K562 (cell line): ENCODE measurements around the gene EXOC2. TPM values are rescaled to one million over a fixed set of nuclear protein-coding genes. Genes with fewer than 3 reads are reported as not detected.

ENCODE experiments used
- ATAC-seq: fragments of 200-7000 bp; cut with Tn5 transposase; 3 replicates; pipeline ENCODE4 v1.9.1; 2020; ENCODE audit warnings: moderate library complexity
- BruUV-seq: library from RNA; stranded (reverse); fragments of 400-500 nt; replicated peaks from 2 replicates; lab custom pipeline; 2021; lab: Mats Ljungman, UMichigan
- CTCF ChIA-PET: fragments of 300-600 bp; formaldehyde crosslinking; extraction: SDS; loops from one replicate; lab custom pipeline; 2021; ENCODE audit warnings: low intra/inter-chr PET ratio; lab: Yijun Ruan, JAX
- POLR2A ChIA-PET: fragments of 300-600, 350-650 bp; sonication (Branson Sonifier 250); formaldehyde crosslinking; extraction: SDS; loops from one replicate; lab custom pipeline; 2021; ENCODE audit warnings: antibody characterized with exemption, inconsistent platforms; lab: Yijun Ruan, JAX
- DNase-seq, 4 experiments: peaks; one replicate each; pipeline versions ENCODE4 v3.0.0 to v3.0.0-alpha.2; 2011 to 2018; ENCODE audit warnings: low spot score in 3 of 4, mixed read lengths in 3 of 4; ENCODE audit errors: extremely low read depth in 1 of 4
- FAIRE-seq: peaks from 2 replicates; lab custom pipeline; 2011; peaks lifted over from hg19 to GRCh38; lab: Jason Lieb, UNC
- H2AFZ ChIP-seq: 2 replicates; pipeline ENCODE4 v1.6.0; 2011; ENCODE audit warnings: low read depth, low read length, control low read depth, inconsistent platforms
- H3K27ac ChIP-seq: fragments of 200-600 bp; 3 replicates; pipeline ENCODE4 v1.8.0; 2011; ENCODE audit warnings: low read depth, mild to moderate bottlenecking, control low read depth, inconsistent platforms, low read length, moderate library complexity, mixed read lengths; ENCODE audit errors: extremely low read depth
- H3K27me3 ChIP-seq, 2 experiments: fragments of 300-600 bp in 1 of 2; 2 replicates in 1 of 2; 3 replicates in 1 of 2; pipeline versions ENCODE4 v1.6.0 to v1.8.0; 2011; ENCODE audit warnings: inconsistent platforms in 2 of 2, low read length in 2 of 2, mild to moderate bottlenecking in 1 of 2, mixed read lengths in 1 of 2, moderate library complexity in 1 of 2; ENCODE audit not compliant: control insufficient read depth in 2 of 2, insufficient read depth in 2 of 2
- H3K36me3 ChIP-seq: fragments of 300-600 bp; 3 replicates; pipeline ENCODE4 v1.8.0; 2011; ENCODE audit warnings: mild to moderate bottlenecking, low read length, inconsistent platforms; ENCODE audit not compliant: control insufficient read depth, insufficient read depth
- H3K4me1 ChIP-seq, 2 experiments: fragments of 200-600 bp in 1 of 2; replicated peaks in 1 of 2; 2 replicates in 1 of 2; 3 replicates in 1 of 2; pipeline versions ENCODE4 v1.5.1 to v1.8.0; 2011; ENCODE audit warnings: inconsistent platforms in 2 of 2, low read length in 2 of 2, mild to moderate bottlenecking in 1 of 2, mixed read lengths in 1 of 2, moderate library complexity in 1 of 2; ENCODE audit not compliant: control insufficient read depth in 2 of 2, insufficient read depth in 2 of 2
- H3K4me2 ChIP-seq: 2 replicates; pipeline ENCODE4 v1.6.1; 2011; ENCODE audit warnings: low read length, control low read depth, inconsistent platforms, mixed read lengths; ENCODE audit not compliant: insufficient read depth
- H3K4me3 ChIP-seq: fragments of 200-600 bp; sonication (generic), shearing (Covaris generic); 2 replicates; pipeline ENCODE4 v1.5.1; 2016; ENCODE audit warnings: control low read depth, inconsistent platforms
- H3K79me2 ChIP-seq: fragments of 200-600 bp; 3 replicates; pipeline ENCODE4 v1.8.0; 2011; ENCODE audit warnings: low read length, inconsistent platforms; ENCODE audit not compliant: control insufficient read depth, insufficient read depth
- H3K9ac ChIP-seq, 2 experiments: 2 replicates each; pipeline versions ENCODE4 v1.6.0 to v1.6.1; 2011; ENCODE audit warnings: low read depth in 2 of 2, low read length in 2 of 2, control low read depth in 1 of 2, inconsistent platforms in 1 of 2, mild to moderate bottlenecking in 1 of 2, mixed read lengths in 1 of 2; ENCODE audit not compliant: insufficient read depth in 1 of 2
- H3K9me1 ChIP-seq: one replicate; pipeline ENCODE4 v1.6.0; 2011; ENCODE audit warnings: inconsistent platforms, mild to moderate bottlenecking, low read length, moderate library complexity; ENCODE audit not compliant: control insufficient read depth, insufficient read depth
- H3K9me3 ChIP-seq: replicated peaks from 2 replicates; pipeline ENCODE4 v1.5.1; 2011; ENCODE audit warnings: low read depth, low read length, inconsistent platforms; ENCODE audit not compliant: control insufficient read depth, insufficient read depth
- H4K20me1 ChIP-seq: replicated peaks from 2 replicates; pipeline ENCODE4 v1.6.1; 2011; ENCODE audit warnings: low read length, inconsistent platforms, mixed read lengths; ENCODE audit not compliant: control insufficient read depth, insufficient read depth
- L3MBTL2 ChIP-seq: fragments of 450-650 bp; IDR thresholded peaks from 2 replicates; pipeline ENCODE4 v1.6.1; 2016; ENCODE audit warnings: mild to moderate bottlenecking, moderate library complexity
- ZNF282 ChIP-seq: sonication (generic); formaldehyde crosslinking; IDR thresholded peaks from 2 replicates; pipeline ENCODE4 v1.8.1; 2023; ENCODE audit warnings: missing genetic modification reagents
- ZNF407 ChIP-seq: fragments of 450-650 bp; IDR thresholded peaks from 2 replicates; pipeline ENCODE4 v1.6.1; 2016; ENCODE audit warnings: low read depth
- WGBS: fragments of 100-300 bp; shearing (Covaris generic); methylation state at CpG from one replicate; pipeline ENCODE4 v1.1.6; 2016; ENCODE audit warnings: low coverage, mixed read lengths; ENCODE audit not compliant: insufficient coverage; ENCODE audit errors: missing lambda C conversion rate; 5-methylcytosine and 5-hydroxymethylcytosine counted together
- in situ Hi-C: fragments of 300-500 bp; cut with MboI; formaldehyde crosslinking; loops from 4 replicates; pipeline ENCODE4 v1.15.0; 2018; ENCODE audit warnings: inconsistent platforms, mixed read lengths
- intact Hi-C: fragments of 100-400 bp; cut with micrococcal nuclease; formaldehyde crosslinking; loops from 2 replicates; pipeline ENCODE4 v1.14.2; 2022
- polyA plus RNA-seq, 8 experiments: library from polyadenylated mRNA; depleted of rRNA in 4 of 8; stranded (reverse) in 5 of 8; unstranded in 3 of 8; fragments of >200 nt; fragmentation: Nextera tagmentation in 2 of 8; fragmentation: Illumina TruSeq in 1 of 8; extraction: Ambion mirVana in 2 of 8; extraction: Trizol in 1 of 8; gene quantifications; 2 replicates each; pipeline versions ENCODE4 v1.2.1 to v1.2.3, GENCODE V29; 2011 to 2014; ENCODE audit warnings: inconsistent platforms in 1 of 8, missing spikeins in 1 of 8
- total RNA-seq, 7 experiments: library from RNA; depleted of rRNA in 6 of 7; stranded (reverse); fragments of >200 nt in 6 of 7; fragmentation: Illumina TruSeq in 2 of 7; extraction: Trizol in 2 of 7; gene quantifications; 2 replicates each; pipeline versions ENCODE4 v1.2.1 to v1.2.3, GENCODE V29; 2011 to 2021; ENCODE audit warnings: low replicate concordance in 1 of 7
- TF ChIP-seq, protein P1 (sequence below): fragments of 450-650 bp; formaldehyde crosslinking; IDR thresholded peaks from 2 replicates; pipeline ENCODE4 v1.4.0; 2020; ENCODE audit warnings: mild to moderate bottlenecking, mixed read lengths
- TF ChIP-seq, protein P2 (sequence below): sonication (generic); formaldehyde crosslinking; IDR thresholded peaks from 2 replicates; pipeline ENCODE4 v1.8.0; 2022; ENCODE audit warnings: missing genetic modification reagents, mild to moderate bottlenecking, borderline replicate concordance

The EXOC2 gene
- total and polyA plus RNA-seq, 9 of the 15 experiments (the other 6 are each of a cell fraction or from before 2014, with no cell fraction given): 12.2 to 30.2 (median 24.2) TPM

GRCh38 chr6:658244-658643 lies 34.7 kb downstream of the EXOC2 start (continued):
- TF ChIP-seq ZNF407 (no peak), L3MBTL2 (peak; percentile 26; the same call in 1 of the 2 replicates)

DNA sequence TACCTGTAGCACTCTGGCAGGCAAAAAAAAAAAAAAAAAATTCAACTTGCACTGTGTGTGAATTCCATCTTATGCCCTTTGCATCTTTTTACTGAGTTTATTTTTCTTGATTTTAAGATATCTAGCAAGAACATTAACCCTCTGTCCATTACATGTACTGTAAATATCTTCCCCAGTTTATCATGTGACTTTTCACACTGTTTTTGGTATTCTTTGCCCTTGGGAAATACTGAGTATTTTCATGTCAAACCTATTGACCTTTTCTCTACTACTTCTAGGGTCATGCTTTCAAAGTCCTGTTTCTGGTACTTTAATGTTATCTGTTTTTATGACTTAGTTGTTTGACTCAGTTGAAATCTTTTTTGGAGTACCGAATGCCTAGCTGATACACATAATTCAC lies 35.2 kb downstream of the EXOC2 start:
- Histone ChIP-seq H3K27ac (no peak overlapping the region; the same call in 2 of the 3 replicates), H3K4me1 (peaks cover 23 to 26% of the 10 kb centered on the region in 2 experiments), H4K20me1 (no peaks in the 10 kb centered on the region; the same call in 1 of the 2 replicates), H3K79me2 (peaks cover 32% of the 10 kb centered on the region), H2AFZ (no peak overlapping the region), H3K4me3 (no peak overlapping the region), H3K9me1 (no peaks in the 10 kb centered on the region), H3K9ac (no peak overlapping the region), H3K4me2 (no peak overlapping the region), H3K9me3 (no peaks in the 10 kb centered on the region), H3K27me3 (no peaks in the 10 kb centered on the region), H3K36me3 (peaks cover 6% of the 10 kb centered on the region; the same call in 1 of the 3 replicates)
- ChIA-PET POLR2A (no interaction called here), CTCF (no interaction called here)
- no peak for FAIRE-seq
- no TSS peak for BruUV-seq
- no peak for ATAC-seq
- DNase-seq: no peak
- intact Hi-C loops (loop anchor here (2.0 to 5.0 kb wide), 2 partner anchors 53 to 65 kb away; no protein-coding TSS in a partner anchor), in situ Hi-C loops (no loop called here)
- TF ChIP-seq, protein P1, sequence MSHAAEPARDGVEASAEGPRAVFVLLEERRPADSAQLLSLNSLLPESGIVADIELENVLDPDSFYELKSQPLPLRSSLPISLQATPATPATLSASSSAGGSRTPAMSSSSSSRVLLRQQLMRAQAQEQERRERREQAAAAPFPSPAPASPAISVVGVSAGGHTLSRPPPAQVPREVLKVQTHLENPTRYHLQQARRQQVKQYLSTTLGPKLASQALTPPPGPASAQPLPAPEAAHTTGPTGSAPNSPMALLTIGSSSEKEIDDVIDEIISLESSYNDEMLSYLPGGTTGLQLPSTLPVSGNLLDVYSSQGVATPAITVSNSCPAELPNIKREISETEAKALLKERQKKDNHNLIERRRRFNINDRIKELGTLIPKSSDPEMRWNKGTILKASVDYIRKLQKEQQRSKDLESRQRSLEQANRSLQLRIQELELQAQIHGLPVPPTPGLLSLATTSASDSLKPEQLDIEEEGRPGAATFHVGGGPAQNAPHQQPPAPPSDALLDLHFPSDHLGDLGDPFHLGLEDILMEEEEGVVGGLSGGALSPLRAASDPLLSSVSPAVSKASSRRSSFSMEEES (CRISPR knock-in tag): peak; percentile 72
- TF ChIP-seq ZNF282 (CRISPR knock-in tag): no peak
- TF ChIP-seq, protein P2, sequence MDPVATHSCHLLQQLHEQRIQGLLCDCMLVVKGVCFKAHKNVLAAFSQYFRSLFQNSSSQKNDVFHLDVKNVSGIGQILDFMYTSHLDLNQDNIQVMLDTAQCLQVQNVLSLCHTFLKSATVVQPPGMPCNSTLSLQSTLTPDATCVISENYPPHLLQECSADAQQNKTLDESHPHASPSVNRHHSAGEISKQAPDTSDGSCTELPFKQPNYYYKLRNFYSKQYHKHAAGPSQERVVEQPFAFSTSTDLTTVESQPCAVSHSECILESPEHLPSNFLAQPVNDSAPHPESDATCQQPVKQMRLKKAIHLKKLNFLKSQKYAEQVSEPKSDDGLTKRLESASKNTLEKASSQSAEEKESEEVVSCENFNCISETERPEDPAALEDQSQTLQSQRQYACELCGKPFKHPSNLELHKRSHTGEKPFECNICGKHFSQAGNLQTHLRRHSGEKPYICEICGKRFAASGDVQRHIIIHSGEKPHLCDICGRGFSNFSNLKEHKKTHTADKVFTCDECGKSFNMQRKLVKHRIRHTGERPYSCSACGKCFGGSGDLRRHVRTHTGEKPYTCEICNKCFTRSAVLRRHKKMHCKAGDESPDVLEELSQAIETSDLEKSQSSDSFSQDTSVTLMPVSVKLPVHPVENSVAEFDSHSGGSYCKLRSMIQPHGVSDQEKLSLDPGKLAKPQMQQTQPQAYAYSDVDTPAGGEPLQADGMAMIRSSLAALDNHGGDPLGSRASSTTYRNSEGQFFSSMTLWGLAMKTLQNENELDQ (CRISPR knock-in tag): 0 out of 2 replicates have a peak, but pooled peaks have one; percentile 51
- 35% methylated on average over 1 of the region's 1 CpG for WGBS
